ENCODE measurements around the gene SLC2A8. TPM values are rescaled to one million over a fixed set of nuclear protein-coding genes. Genes with fewer than 3 reads are reported as not detected.
A peak's percentile ranks its signal among the peaks of the same experiment; 100 is the strongest.

Gene SLC2A8
- total RNA-seq, 1 experiment from 2014 or later, result 37.4 TPM

GRCh38 chr9:127405344-127406125, 8.6 kb downstream of the SLC2A8 start:
- peak; percentile 7 for DNase-seq (ENCODE audit: low spot score)
- Mint-ChIP-seq H3K4me3 (no peak overlapping the region), H3K36me3 (peaks cover 7% of the 10 kb centered on the region; the same call in 1 of the 2 replicates), H3K27me3 (ENCODE audit: low read depth) (no peaks in the 10 kb centered on the region), H3K9me3 (no peaks in the 10 kb centered on the region), H3K27ac (peak overlapping the region; percentile 63; the same call in 1 of the 2 replicates), H3K4me1 (no peaks in the 10 kb centered on the region)
- ChIA-PET POLR2A (no interaction called here), CTCF (interaction anchor here (0.8 kb wide), 1 partner anchor 269 kb away, joined by 3 read pairs; no protein-coding TSS in a partner anchor)
- TF ChIP-seq NFE2L1 (CRISPR knock-in tag; IDR thresholded peaks at IDR 0.05), result no peak
- no peak for TF ChIP-seq ELF4 (CRISPR knock-in tag; IDR thresholded peaks at IDR 0.05; ENCODE audit: low read depth)
- TF ChIP-seq PRRX2 (CRISPR knock-in tag; IDR thresholded peaks at IDR 0.05), result no peak
- no peak for TF ChIP-seq RORB (CRISPR knock-in tag; IDR thresholded peaks at IDR 0.05)
- TF ChIP-seq MYBL2 (CRISPR knock-in tag; IDR thresholded peaks at IDR 0.05), result no peak
- ATAC-seq, result no peak

- TF ChIP-seq ZNF671 (CRISPR knock-in tag; IDR thresholded peaks at IDR 0.05), result no peak
- no peak for TF ChIP-seq GABPB1 (CRISPR knock-in tag; IDR thresholded peaks at IDR 0.05)
- no peak for TF ChIP-seq USF1 (CRISPR knock-in tag; IDR thresholded peaks at IDR 0.05)
- H3K9me3 Mint-ChIP-seq, result no peaks in the 10 kb centered on the region
- H3K4me1 Mint-ChIP-seq, result no peaks in the 10 kb centered on the region
- no peaks in the 10 kb centered on the region for H3K27me3 Mint-ChIP-seq (ENCODE audit: low read depth)
- DNase-seq (ENCODE audit: low spot score) (peak; percentile 11), ATAC-seq (no peak)
- ChIA-PET CTCF (interaction anchor here (1.2 to 1.5 kb wide), 2 partner anchors 11 to 183 kb away, joined by 3 to 4 read pairs; no protein-coding TSS in a partner anchor), POLR2A (interaction anchor here (0.6 kb wide), 1 partner anchor 10 kb away, joined by 3 read pairs; the partner anchor contains the start of gene SLC2A8)
- H3K27ac Mint-ChIP-seq, result peak overlapping the region; percentile 65; the same call in 1 of the 2 replicates
- peaks cover 7% of the 10 kb centered on the region; the same call in 1 of the 2 replicates for H3K36me3 Mint-ChIP-seq
- H3K4me3 Mint-ChIP-seq, result no peak overlapping the region
These were observed 10.0 kb downstream of the SLC2A8 start for GRCh38 chr9:127406799-127407491.

GRCh38 chr9:127407492-127407843, 10.5 kb downstream of the SLC2A8 start:
- ChIA-PET CTCF (interaction anchor here (1.2 to 1.5 kb wide), 2 partner anchors 10 to 183 kb away, joined by 3 to 4 read pairs; no protein-coding TSS in a partner anchor), POLR2A (interaction anchor here (0.6 to 0.7 kb wide), 2 partner anchors 10 to 505 kb away, joined by 3 read pairs; partner anchors contain the start of gene SLC2A8)
- ATAC-seq (no peak), DNase-seq (ENCODE audit: low spot score) (no peak)
- Mint-ChIP-seq H3K27ac (peak overlapping the region; percentile 65; the same call in 1 of the 2 replicates), H3K4me3 (no peak overlapping the region), H3K27me3 (ENCODE audit: low read depth) (no peaks in the 10 kb centered on the region), H3K36me3 (peaks cover 7% of the 10 kb centered on the region; the same call in 1 of the 2 replicates), H3K4me1 (no peaks in the 10 kb centered on the region), H3K9me3 (no peaks in the 10 kb centered on the region)
- TF ChIP-seq E2F4 (CRISPR knock-in tag; IDR thresholded peaks at IDR 0.05; ENCODE audit: borderline replicate concordance, low read depth), result no peak
- no peak for TF ChIP-seq ZNF396 (CRISPR knock-in tag; IDR thresholded peaks at IDR 0.05; ENCODE audit: borderline replicate concordance)
- TF ChIP-seq ZNF416 (CRISPR knock-in tag; IDR thresholded peaks at IDR 0.05), result no peak
- no peak for TF ChIP-seq AFF4 (CRISPR knock-in tag; IDR thresholded peaks at IDR 0.05; ENCODE audit: borderline replicate concordance)
- TF ChIP-seq FOXP1 (CRISPR knock-in tag; IDR thresholded peaks at IDR 0.05; ENCODE audit: borderline replicate concordance), result no peak
- no peak for TF ChIP-seq ATF3 (CRISPR knock-in tag; conservative IDR thresholded peaks at IDR 0.05)
- no peak for TF ChIP-seq ATF1 (CRISPR knock-in tag; IDR thresholded peaks at IDR 0.05)
- TF ChIP-seq CREM (CRISPR knock-in tag; IDR thresholded peaks at IDR 0.05), result no peak
- TF ChIP-seq, protein P1, sequence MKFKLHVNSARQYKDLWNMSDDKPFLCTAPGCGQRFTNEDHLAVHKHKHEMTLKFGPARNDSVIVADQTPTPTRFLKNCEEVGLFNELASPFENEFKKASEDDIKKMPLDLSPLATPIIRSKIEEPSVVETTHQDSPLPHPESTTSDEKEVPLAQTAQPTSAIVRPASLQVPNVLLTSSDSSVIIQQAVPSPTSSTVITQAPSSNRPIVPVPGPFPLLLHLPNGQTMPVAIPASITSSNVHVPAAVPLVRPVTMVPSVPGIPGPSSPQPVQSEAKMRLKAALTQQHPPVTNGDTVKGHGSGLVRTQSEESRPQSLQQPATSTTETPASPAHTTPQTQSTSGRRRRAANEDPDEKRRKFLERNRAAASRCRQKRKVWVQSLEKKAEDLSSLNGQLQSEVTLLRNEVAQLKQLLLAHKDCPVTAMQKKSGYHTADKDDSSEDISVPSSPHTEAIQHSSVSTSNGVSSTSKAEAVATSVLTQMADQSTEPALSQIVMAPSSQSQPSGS (CRISPR knock-in tag; IDR thresholded peaks at IDR 0.05; ENCODE audit: borderline replicate concordance, low read depth), result no peak
- TF ChIP-seq, protein P2, sequence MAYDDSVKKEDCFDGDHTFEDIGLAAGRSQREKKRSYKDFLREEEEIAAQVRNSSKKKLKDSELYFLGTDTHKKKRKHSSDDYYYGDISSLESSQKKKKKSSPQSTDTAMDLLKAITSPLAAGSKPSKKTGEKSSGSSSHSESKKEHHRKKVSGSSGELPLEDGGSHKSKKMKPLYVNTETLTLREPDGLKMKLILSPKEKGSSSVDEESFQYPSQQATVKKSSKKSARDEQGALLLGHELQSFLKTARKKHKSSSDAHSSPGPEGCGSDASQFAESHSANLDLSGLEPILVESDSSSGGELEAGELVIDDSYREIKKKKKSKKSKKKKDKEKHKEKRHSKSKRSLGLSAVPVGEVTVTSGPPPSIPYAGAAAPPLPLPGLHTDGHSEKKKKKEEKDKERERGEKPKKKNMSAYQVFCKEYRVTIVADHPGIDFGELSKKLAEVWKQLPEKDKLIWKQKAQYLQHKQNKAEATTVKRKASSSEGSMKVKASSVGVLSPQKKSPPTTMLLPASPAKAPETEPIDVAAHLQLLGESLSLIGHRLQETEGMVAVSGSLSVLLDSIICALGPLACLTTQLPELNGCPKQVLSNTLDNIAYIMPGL (CRISPR knock-in tag; IDR thresholded peaks at IDR 0.05), result no peak
- no peak for TF ChIP-seq ZNF671 (CRISPR knock-in tag; IDR thresholded peaks at IDR 0.05)
- no peak for TF ChIP-seq TCF7 (CRISPR knock-in tag; IDR thresholded peaks at IDR 0.05; ENCODE audit: low read depth)
- no peak for TF ChIP-seq TEAD1 (CRISPR knock-in tag; IDR thresholded peaks at IDR 0.05)
- no peak for TF ChIP-seq TEAD4 (CRISPR knock-in tag; IDR thresholded peaks at IDR 0.05)

Data from WTC11 (cell line).